ENCODE data around the gene KRTAP12-3.

GRCh38 chr21:44706706-44707581, 49.2 kb downstream of the KRTAP12-3 start:
- TF ChIP-seq CTCF (IDR thresholded peaks at IDR 0.05) (no peak), POLR2A (IDR thresholded peaks at IDR 0.05) (no peak), EP300 (IDR thresholded peaks at IDR 0.05) (no peak)

All from tibial nerve (tissue), 4 donors.